Measurements from ENCODE around the gene USP21.
A peak's percentile ranks its signal among the peaks of the same experiment; 100 is the strongest.
"Not testable (repeated sequence)": the region's sequence is repeated elsewhere in the genome, so short reads cannot be mapped to it uniquely, and the experiment has no call there.

Gene USP21

DNA sequence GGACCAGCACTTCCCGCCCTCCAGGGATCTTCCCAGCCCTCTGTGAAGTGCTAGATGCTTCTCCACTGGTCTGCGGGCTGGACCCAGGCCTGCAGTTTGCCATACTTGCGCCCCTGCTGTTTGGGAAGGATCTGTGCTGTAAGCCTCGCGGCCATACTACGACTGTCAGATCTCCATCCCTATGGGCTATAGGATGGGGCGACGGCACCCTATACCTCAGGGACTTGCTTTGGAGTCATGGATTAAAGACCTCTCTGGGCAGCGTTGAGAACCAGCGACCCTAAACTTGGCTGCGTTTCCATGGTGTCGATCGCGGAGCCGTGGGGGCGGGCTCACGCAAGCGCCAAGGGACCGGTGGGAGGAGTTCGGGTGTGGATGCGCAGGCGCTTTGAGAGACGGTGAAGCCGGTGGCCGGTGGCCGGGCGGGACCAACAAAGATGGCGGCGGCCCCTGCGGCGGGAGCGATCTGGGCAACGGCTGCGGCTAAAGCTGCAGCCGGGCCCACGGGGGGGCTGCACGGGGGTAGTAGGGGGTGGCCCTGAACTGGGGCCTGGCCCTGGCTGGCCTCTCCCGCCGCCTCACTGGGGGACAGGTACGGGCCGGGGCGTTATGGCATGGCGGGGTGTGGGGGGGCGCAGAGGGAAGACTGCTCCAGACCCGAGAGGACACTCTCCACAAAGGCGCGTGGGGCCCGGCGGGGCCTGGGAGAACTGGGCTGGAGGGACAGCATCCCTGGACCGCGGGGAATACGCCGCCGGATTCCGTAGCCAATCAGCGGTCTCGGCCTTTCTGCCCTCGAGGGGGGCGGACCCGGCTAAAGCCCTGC, at the start of gene USP21:
USP21 (plus strand) TSS at position 414 of the 826 bp plus-strand sequence. CDS start 1,141 bp downstream, outside the sequence.
- peak; percentile 86 for DNase-seq (ENCODE audit: low read depth)

DNA sequence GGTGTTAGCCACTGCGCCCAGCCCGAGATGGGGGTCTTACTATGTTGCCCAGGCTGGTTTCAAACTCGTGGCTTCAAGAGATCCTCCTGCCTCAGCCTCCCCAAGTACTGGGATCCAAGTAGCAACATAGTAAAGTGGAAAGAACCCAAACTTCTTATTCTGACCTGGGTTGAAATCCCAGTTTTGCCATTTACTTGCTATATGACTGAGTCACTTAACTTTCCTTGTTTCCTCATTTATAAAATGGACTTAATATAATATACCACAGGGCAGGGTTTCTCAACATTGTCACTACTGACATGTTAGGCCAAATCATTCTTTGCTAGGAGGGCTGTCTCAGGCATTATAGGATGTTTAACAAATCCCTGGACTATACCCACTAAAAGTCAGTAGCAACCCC, 48.2 kb upstream of the USP21 start:
- DNase-seq (ENCODE audit: low read depth), result no peak

GRCh38 chr1:161111527-161111926, 47.8 kb upstream of the USP21 start:
- no peak for DNase-seq (ENCODE audit: low read depth)

- no peak for DNase-seq (ENCODE audit: low read depth)
Measured at GRCh38 chr1:161113915-161114314, 45.4 kb upstream of the USP21 start.

DNA sequence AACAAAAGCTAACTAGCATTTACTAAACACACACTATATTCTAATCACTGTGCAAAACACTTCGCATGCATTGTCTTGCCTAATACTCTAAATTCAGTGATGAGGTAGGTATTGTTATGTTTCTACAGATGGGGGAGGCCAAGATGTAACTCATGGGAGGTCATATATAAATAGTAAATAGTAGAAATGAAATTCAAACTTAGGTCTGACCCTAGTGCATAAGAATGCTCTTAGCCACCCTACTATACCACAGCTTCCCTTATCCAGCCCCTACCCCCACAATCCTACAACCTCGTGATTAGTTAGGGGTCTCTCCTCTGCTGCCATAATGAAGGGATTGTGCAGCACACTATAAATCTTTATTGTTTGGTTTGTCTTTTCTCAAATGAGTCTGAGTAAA, 44.7 kb upstream of the USP21 start:
- DNase-seq (ENCODE audit: low read depth), result no peak

GRCh38 chr1:161115132-161115711, 44.1 kb upstream of the USP21 start:
- DNase-seq (ENCODE audit: low read depth), result no peak

DNA sequence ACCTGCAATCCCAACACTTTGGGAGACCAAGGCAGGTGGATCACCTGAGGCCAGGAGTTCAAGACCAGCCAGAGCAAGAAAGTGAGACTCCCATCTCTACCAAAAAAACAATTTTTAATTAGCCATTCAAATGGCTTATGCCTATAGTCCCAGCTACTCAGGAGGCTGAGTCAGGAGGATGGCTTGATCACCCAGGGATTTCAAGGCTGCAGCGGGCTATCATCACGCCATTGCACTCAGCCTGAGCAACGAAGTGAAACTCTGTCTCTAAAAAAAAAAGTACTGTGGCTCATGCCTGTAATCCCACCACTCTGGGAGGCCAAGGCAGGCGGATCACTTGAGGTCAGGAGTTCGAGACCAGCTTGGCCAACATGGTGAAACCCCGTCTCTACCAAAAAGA, 43.3 kb upstream of the USP21 start:
- not testable (repeated sequence) for DNase-seq (ENCODE audit: low read depth)

GRCh38 chr1:161117759-161118581, 41.3 kb upstream of the USP21 start, which contains the start of the genes NIT1 and PFDN2:
NIT1 (plus strand) TSS chr1:161118105; CDS start chr1:161118177, 72 bp downstream.
PFDN2 (minus strand) TSS chr1:161118037; CDS start chr1:161118026, 11 bp downstream.
- DNase-seq (ENCODE audit: low read depth), result peak; percentile 79

GRCh38 chr1:161119092-161119903, 40.0 kb upstream of the USP21 start:
- DNase-seq (ENCODE audit: low read depth), result peak; percentile 53

DNA sequence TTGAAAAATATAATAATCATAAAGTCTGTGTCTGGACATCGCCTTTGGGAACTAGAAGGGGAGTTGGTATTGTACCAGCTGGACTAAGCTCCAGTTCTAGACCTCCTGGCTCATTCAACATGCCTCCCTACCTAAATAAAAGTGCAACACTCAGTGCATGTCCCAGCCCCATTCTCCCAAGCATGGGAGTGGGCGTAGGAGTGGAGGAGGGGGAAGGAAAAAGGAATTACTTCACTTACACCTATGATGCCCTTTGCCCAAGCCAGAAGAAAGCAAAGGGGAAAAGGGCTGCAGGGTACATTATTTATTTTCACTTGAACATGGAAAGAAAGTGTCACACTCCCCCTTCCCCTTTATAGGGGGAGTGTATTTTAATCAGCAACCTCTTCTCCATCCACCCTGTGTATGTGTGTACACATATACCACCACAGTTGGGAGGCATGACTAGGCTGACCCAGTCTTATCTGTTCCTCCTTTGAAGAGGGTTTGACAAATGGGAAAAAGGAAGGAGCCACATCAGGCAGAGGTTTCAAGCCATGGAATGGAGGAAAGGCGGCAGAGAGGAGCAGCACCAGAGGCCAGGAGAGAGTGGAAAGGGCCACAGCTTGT, 38.2 kb upstream of the USP21 start:
- DNase-seq (ENCODE audit: low read depth), result no peak

- DNase-seq (ENCODE audit: low read depth), result no peak
Measured at GRCh38 chr1:161121834-161122233, 37.5 kb upstream of the USP21 start.

DNA sequence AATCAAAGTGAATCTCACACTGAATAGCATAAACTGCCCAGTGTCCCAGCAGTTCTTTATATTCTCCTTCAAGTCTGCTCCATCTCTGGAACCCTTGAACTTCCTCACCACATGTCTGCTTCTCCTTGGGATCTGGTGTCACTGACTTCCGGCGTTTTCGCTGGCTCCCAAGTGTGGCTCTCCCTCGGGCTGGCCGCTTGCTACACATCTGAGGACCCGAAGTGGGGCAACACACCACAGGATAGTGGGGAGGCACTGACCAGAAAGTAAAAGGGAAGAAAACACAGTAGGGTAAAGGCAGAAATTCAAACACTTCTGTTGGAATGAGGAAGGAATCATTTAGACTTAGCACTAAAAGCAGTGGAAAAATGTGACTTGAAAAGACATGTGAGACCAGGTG, 36.3 kb upstream of the USP21 start:
- DNase-seq (ENCODE audit: low read depth), result no peak

- no peak for DNase-seq (ENCODE audit: low read depth)
Measured at GRCh38 chr1:161127649-161128048, 31.7 kb upstream of the USP21 start.

DNA sequence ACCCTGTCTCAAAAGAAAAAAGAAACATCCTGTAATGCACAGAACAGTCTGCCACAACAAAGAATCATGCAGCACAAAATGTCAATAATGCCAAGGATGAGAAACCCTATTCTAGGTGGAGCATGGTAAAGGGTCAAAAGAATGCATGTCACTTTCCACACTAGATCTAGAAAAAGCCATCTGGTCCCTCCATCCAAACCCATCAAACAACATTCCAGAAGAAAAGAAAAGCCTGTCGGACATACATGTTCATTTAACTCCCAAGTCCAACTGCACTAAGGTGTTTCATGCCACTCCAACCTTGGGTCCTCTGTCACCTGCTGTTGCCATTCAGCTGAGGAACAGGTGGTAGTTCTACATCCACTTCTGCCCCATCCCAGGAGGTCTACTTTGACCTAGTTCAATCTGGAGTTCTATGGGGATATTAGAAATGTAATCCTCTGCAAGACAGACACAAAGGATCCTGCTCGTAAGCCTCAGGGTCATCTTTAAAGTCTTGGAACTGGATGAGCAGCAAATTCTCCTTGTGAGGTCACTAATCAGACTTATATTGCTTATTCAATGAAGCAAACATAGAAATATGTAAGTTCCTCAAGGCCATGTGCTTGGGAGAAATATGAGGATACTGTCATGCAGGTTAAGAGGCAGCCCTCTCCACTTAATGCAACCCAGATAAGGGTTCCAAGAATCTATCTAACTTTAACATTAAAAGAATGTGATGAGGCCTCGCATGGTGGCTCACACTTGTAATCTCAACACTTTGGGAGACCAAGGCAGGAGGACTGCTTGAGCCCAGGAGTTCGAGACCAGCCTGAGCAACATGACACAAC, 30.5 kb upstream of the USP21 start:
- no peak for DNase-seq (ENCODE audit: low read depth)

DNA sequence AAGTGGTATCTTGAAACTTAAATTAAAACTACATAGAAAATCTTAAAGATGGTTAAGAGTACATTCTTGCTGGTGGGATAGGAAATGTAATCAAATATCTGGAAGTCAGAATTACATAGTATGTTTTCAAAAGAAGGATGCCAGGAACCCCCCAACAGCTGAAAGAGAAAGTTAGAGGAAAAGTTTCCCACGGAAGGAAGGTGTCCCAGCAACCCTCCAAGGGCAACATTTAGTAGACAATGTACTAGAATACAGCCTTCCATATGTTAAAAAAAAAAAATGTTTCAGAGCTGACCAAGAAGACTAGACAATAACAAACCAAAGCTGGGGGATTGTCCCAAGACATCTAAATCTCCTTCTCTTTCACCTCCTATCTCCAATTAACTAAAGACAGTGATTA, 29.0 kb upstream of the USP21 start:
- no peak for DNase-seq (ENCODE audit: low read depth)

- no peak for DNase-seq (ENCODE audit: low read depth)
Measured at GRCh38 chr1:161131523-161132409, 27.5 kb upstream of the USP21 start.

DNA sequence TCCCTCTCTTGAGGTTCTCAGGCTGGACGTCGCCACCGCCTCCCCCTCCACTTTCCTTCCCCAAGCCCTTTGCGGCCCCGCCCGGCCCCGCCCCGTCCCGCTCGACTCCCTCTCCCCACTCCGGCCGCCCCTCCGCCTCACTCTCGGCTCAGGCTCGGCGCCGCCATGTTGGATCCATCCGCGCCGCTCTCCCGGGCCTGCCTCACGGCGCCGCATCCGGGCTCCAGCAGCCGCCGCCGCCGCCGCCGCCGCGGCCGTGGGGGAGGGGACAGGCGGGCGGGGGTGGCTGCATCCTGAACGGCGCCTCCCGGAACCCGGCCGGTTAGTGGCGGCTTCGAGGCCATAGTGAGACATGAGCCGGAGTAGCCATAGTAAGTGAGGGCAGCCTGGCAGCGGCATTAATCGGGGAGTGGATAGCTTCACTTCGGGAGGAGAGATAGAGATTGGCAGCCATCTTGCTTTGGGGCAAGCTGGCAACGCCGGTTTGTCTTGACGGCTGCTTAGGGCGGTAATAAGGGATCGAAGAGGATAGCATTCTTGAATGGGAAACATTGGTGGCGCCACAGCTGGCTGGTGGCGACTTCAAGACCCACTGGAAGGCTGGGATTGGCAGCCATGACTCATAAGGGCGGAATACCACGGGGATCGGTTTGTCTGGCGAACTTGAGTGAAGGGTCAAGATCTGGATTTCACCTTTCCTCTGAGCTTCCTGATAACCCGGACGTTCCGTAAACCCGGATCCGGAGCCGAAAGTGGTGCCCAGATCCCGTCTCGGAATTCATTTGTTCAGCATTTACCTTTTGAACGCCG, 26.7 kb upstream of the USP21 start, which contains the start of gene DEDD:
DEDD (minus strand) TSS at position 258 of the 810 bp plus-strand sequence. CDS start 8,205 bp downstream, outside the sequence.
- peak; percentile 87 for DNase-seq (ENCODE audit: low read depth)

DNA sequence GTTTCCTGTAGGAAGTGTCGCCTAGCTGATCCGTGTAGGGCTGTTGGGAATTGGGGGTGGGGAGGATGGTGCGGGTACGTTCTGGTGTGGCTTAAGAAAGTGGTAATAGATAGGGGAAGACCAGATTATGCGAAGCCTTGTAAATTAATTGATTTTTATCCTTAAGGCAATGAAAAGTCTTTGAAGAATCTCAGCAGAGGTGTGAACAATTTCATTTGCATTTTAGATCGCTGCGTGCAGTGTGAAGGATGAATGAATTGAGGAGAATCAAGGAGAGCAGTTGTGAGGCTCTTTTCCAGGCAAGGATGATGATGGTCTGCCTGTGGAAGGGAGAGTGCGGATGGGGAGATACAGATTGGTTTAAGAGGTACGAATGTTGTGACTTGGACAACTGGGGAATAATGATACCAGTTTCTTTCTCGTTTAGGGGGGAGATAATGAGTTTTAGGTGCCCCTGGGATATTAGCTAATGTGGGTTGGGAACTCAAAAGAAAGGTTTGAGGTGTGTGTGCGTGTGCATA, 26.0 kb upstream of the USP21 start:
- DNase-seq (ENCODE audit: low read depth), result no peak

Data from activated T-helper 9 cell treated with anti-CD3 and anti-CD28 coated beads, Interleukin-2, amount 50 U/mL, for 16 hours (primary cell).